Measurements from ENCODE around the gene TMEM203. TPM values are rescaled to one million over a fixed set of nuclear protein-coding genes. Genes with fewer than 3 reads are reported as not detected.

The TMEM203 gene
- total RNA-seq, 4 donors from 2014 or later = 45.7 to 60.7 (median 49.4) TPM

DNA sequence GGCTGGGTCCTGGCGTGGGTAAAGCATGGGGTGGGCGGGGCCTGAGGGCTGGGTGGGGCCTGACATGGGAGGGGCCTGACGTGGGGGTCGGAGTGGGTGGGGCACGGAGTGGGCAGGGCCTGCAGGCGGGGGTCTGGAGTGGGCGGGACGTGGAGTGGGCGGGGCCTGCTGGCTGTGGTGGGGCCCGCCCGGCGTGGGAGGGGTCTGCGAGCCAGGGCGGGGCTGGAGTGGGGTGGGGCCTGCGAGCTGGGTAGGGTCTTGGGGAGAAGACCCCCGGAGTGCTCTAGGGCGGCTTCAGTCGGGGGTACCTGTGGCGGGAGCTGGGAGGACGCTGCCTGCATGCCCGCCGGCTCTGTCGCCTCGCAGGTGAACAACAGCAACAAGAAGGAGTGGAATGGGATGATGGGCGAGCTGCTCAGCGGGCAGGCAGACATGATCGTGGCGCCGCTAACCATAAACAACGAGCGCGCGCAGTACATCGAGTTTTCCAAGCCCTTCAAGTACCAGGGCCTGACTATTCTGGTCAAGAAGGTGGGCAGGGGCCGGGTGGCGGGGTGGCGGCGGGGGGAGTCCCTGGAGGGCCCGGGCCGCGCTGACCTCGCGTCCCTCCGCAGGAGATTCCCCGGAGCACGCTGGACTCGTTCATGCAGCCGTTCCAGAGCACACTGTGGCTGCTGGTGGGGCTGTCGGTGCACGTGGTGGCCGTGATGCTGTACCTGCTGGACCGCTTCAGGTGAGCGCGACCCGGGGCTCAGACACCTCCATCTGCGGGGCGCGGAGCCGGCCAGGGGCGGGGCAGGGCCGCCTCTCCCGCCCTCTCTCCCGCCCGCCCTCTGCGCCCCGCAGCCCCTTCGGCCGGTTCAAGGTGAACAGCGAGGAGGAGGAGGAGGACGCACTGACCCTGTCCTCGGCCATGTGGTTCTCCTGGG, 43.6 kb downstream of the TMEM203 start:
- no peak overlapping the region for H3K4me3 ChIP-seq (ENCODE audit: low read depth, poor library complexity, severe bottlenecking)

DNA sequence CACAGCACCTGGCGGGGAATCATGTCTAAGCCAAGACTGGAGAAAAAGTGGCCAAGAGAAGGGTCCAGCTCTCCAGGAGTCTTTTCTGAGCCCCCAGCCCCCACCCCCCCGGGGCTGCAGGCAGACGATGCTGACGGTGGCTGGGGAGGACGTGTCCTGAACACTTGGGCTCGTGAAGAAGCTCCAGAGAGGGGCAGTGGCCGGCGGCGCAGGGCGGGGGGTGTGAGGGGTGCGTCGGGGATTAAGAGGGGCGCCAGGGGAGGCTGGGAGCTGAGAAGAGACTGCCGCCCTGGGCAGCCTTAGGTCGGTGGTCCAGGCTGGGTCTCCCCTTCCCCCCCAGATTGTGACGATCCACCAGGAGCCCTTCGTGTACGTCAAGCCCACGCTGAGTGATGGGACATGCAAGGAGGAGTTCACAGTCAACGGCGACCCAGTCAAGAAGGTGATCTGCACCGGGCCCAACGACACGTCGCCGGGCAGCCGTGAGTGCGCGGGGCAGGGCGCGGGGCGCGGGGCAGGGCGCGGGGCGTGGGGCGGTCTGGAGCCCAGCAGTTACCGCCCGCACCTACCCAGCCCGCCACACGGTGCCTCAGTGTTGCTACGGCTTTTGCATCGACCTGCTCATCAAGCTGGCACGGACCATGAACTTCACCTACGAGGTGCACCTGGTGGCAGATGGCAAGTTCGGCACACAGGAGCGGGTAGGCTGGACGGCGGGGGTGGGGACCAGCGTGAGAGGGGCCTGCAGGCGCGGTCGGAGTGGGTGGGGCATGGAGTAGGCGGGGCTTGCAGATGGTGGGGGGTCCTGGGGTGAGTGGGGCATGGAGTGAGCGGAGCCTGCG, 44.5 kb downstream of the TMEM203 start:
- DNase-seq (ENCODE audit: low spot score in 2 of 2) = no peak
- H3K4me3 ChIP-seq (ENCODE audit: low read depth, poor library complexity, severe bottlenecking) = no peak overlapping the region
- intact Hi-C loops (cut with DNase I; ENCODE audit: low total_unique reads) = no loop called here
- WGBS, 2 donors = 30 to 34% methylated on average over 33 to 38 of the region's 56 CpGs
- TF ChIP-seq, protein P1, sequence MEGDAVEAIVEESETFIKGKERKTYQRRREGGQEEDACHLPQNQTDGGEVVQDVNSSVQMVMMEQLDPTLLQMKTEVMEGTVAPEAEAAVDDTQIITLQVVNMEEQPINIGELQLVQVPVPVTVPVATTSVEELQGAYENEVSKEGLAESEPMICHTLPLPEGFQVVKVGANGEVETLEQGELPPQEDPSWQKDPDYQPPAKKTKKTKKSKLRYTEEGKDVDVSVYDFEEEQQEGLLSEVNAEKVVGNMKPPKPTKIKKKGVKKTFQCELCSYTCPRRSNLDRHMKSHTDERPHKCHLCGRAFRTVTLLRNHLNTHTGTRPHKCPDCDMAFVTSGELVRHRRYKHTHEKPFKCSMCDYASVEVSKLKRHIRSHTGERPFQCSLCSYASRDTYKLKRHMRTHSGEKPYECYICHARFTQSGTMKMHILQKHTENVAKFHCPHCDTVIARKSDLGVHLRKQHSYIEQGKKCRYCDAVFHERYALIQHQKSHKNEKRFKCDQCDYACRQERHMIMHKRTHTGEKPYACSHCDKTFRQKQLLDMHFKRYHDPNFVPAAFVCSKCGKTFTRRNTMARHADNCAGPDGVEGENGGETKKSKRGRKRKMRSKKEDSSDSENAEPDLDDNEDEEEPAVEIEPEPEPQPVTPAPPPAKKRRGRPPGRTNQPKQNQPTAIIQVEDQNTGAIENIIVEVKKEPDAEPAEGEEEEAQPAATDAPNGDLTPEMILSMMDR (IDR thresholded peaks at IDR 0.05) = no peak
- TF ChIP-seq POLR2A (IDR thresholded peaks at IDR 0.05) = no peak

More for the DNA sequence above, 43.6 kb downstream of the TMEM203 start:
- DNase-seq (ENCODE audit: low spot score in 2 of 2) = no peak
- no peak for TF ChIP-seq POLR2A (IDR thresholded peaks at IDR 0.05)
- 4 to 7% methylated on average over 26 to 45 of the region's 71 CpGs for WGBS, 2 donors
- intact Hi-C loops (cut with DNase I; ENCODE audit: low total_unique reads) = no loop called here

DNA sequence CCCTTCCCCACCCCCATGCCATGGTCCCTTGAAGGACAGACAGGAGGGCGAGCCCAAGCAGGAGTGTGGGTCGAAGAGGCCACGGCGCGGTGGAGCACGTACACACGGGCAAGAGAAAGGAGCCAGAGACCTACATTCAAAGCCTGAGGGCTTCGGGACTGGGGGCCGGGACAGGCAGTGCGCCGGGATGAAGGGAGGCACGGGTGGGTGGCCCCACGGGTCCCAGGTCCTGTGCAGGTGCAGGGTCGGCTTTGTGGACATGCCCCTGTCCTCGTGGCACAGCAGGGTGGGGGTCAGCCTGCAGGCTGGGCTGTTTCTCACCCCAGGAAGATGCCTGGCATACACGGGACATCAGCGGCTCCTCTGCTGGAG, 45.4 kb downstream of the TMEM203 start:
- no peak for DNase-seq (ENCODE audit: low spot score in 2 of 2)
- intact Hi-C loops (cut with DNase I; ENCODE audit: low total_unique reads) = no loop called here
- WGBS, 2 donors = 44 to 60% methylated on average over 17 of the region's 17 CpGs
- TF ChIP-seq, protein P1 (IDR thresholded peaks at IDR 0.05) = no peak
- TF ChIP-seq POLR2A (IDR thresholded peaks at IDR 0.05) = no peak
- H3K4me3 ChIP-seq (ENCODE audit: low read depth, poor library complexity, severe bottlenecking) = no peak overlapping the region

DNA sequence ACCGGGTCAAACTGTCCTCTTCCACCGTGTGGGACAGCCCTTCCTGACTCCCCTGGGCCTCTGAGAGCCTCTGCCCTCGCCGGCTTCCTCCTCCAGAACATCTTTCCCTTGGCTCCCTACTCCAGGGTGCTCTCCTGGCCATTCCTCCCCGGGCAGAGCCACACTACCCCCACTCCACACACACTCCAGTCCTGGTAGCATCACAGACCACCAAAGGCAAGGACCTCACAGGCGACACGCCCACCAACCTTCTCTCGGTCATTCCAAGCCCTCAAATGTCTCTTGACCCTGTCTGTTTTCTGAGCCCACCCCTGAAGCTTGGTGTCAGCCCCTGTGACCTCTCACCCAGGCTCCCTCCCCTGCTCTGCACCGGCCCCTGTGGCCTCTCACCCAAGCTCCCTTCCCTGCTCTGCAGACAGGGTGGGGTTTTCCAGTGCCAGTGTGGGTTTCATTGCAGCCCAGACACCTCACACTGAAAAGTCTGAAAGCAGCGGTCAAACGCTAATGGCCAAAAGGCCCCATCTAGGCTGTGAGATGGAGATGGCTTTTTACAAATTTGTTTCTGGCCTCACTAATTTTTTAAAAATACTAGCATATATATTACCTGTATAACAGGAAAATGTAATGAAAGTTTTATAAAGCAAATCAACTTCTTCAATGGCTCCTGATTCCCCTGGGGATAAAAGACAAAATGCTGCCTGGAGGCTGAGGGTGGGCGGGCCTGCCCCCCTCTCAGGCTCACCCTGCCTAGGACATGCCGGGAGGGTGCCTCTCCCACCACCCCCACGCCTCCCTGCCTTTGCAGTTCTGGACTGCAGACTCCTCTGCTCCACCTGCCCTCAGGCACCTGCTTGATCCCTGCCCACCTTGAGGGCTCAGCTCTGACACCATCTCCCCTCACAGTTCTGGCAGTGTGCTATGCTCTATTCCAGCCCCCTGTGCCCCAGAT, 46.1 kb downstream of the TMEM203 start:
- intact Hi-C loops (cut with DNase I; ENCODE audit: low total_unique reads) = no loop called here
- TF ChIP-seq, protein P1 (IDR thresholded peaks at IDR 0.05) = no peak
- no peak for TF ChIP-seq POLR2A (IDR thresholded peaks at IDR 0.05)
- WGBS, 2 donors = 37 to 41% methylated on average over 14 of the region's 14 CpGs
- DNase-seq (ENCODE audit: low spot score in 2 of 2) = no peak
- no peak overlapping the region for H3K4me3 ChIP-seq (ENCODE audit: low read depth, poor library complexity, severe bottlenecking)

DNA sequence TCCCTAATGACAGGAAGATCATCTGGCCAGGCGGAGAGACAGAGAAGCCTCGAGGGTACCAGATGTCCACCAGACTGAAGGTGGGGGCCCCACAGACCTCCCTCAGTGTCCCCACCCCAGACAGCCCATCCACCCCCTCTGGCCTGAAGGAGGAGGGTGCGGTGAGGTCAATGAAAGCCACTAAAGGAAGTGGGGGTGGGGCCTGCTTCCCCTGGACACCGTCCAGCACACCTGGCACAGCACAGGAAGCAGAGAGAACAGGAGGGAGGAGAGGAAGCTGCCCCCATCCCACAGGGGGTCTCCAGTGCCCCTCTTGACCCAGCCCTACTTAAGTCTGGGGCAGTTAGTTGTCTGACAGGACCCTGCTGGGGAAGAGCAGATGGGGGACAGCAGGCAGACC, 46.8 kb downstream of the TMEM203 start:
- TF ChIP-seq POLR2A (IDR thresholded peaks at IDR 0.05) = no peak
- TF ChIP-seq, protein P1 (IDR thresholded peaks at IDR 0.05) = no peak
- no peak for DNase-seq (ENCODE audit: low spot score in 2 of 2)
- intact Hi-C loops (cut with DNase I; ENCODE audit: low total_unique reads) = no loop called here
- no peak overlapping the region for H3K4me3 ChIP-seq (ENCODE audit: low read depth, poor library complexity, severe bottlenecking)
- 14 to 33% methylated on average over 3 to 4 of the region's 4 CpGs for WGBS, 2 donors

Measured in lower leg skin (tissue), 4 donors.